PC-3 (cell line): ENCODE measurements around the gene LRBA. TPM values are rescaled to one million over a fixed set of nuclear protein-coding genes. Genes with fewer than 3 reads are reported as not detected.

Experiments
- ATAC-seq: fragments of 200-7000 bp; cut with Tn5 transposase; 2 replicates; pipeline ENCODE4 v1.9.1; 2020; ENCODE audit warnings: mild to moderate bottlenecking, moderate library complexity
- BruUV-seq: library from RNA; stranded (reverse); fragments of 400-500 nt; replicated peaks from 2 replicates; lab custom pipeline; 2021; lab: Mats Ljungman, UMichigan
- CTCF ChIA-PET: fragments of 300-600 bp; sonication (Branson Sonifier 250); formaldehyde crosslinking; loops from one replicate; lab custom pipeline; 2022; ENCODE audit warnings: antibody characterized with exemption; lab: Charles Lee
- POLR2A ChIA-PET: fragments of 300-600 bp; sonication (Branson Sonifier 250); formaldehyde crosslinking; loops from one replicate; lab custom pipeline; 2022; ENCODE audit warnings: antibody characterized with exemption; ENCODE audit not compliant: unreplicated experiment; lab: Charles Lee
- DNase-seq: peaks from one replicate; pipeline ENCODE4 v3.0.0-alpha.2; 2015
- H2AFZ ChIP-seq: fragments of 300-600 bp; sonication (generic); 2 replicates; pipeline ENCODE4 v1.6.0; 2016; ENCODE audit warnings: antibody characterized with exemption, low read length
- H3F3A ChIP-seq: fragments of 300-600 bp; sonication (generic); one replicate; pipeline ENCODE4 v1.6.0; 2017; ENCODE audit warnings: antibody characterized with exemption, low read length, control low read depth, mild to moderate bottlenecking; ENCODE audit not compliant: unreplicated experiment
- H3K27ac ChIP-seq: fragments of 300-600 bp; sonication (generic); 2 replicates; pipeline ENCODE4 v1.5.1; 2016; ENCODE audit warnings: mild to moderate bottlenecking, low read length
- H3K27me3 ChIP-seq: fragments of 300-600 bp; sonication (generic); 2 replicates; pipeline ENCODE4 v1.6.1; 2016; ENCODE audit warnings: low read length, mixed read lengths
- H3K36me3 ChIP-seq: fragments of 300-600 bp; sonication (generic); 2 replicates; pipeline ENCODE4 v1.6.1; 2016; ENCODE audit warnings: low read depth, mixed run types, low read length, mixed read lengths
- H3K4me1 ChIP-seq: fragments of 300-600 bp; sonication (generic); 2 replicates; pipeline ENCODE4 v1.5.1; 2016; ENCODE audit warnings: low read length; ENCODE audit not compliant: insufficient read depth
- H3K4me2 ChIP-seq: fragments of 300-600 bp; sonication (generic); 2 replicates; pipeline ENCODE4 v1.6.0; 2016; ENCODE audit warnings: low read length
- H3K4me3 ChIP-seq: fragments of 300-600 bp; sonication (generic); 2 replicates; pipeline ENCODE4 v1.5.1; 2016; ENCODE audit warnings: mild to moderate bottlenecking, low read length, mixed read lengths
- H3K79me2 ChIP-seq: fragments of 300-600 bp; sonication (generic); 2 replicates; pipeline ENCODE4 v1.6.1; 2017; ENCODE audit warnings: low read length, mixed read lengths
- H3K9ac ChIP-seq: fragments of 300-600 bp; sonication (generic); 2 replicates; pipeline ENCODE4 v1.6.0; 2016; ENCODE audit warnings: mild to moderate bottlenecking, low read length
- H3K9me2 ChIP-seq: fragments of 300-600 bp; sonication (generic); replicated peaks from 2 replicates; pipeline ENCODE4 v1.6.1; 2016; ENCODE audit warnings: mixed run types, low read length, mixed read lengths
- H3K9me3 ChIP-seq: fragments of 300-600 bp; sonication (generic); 2 replicates; pipeline ENCODE4 v1.6.1; 2016; ENCODE audit warnings: low read length, mixed read lengths
- H4K20me1 ChIP-seq: fragments of 300-600 bp; sonication (generic); 2 replicates; pipeline ENCODE4 v1.6.1; 2016; ENCODE audit warnings: low read length, mixed read lengths
- CTCF ChIP-seq: fragments of 300-600 bp; sonication (generic); conservative IDR thresholded peaks from 2 replicates; pipeline ENCODE4 v1.5.1; 2017; ENCODE audit warnings: antibody characterized with exemption, low read depth, mild to moderate bottlenecking, low read length
- EZH2 ChIP-seq: fragments of 300-600 bp; sonication (generic); IDR thresholded peaks from one replicate; pipeline ENCODE4 v1.6.1; 2017; ENCODE audit warnings: antibody characterized with exemption, mild to moderate bottlenecking, low read length; ENCODE audit not compliant: unreplicated experiment
- EZH2phosphoT487 ChIP-seq: fragments of 300-600 bp; sonication (generic); IDR thresholded peaks from 2 replicates; pipeline ENCODE4 v1.6.1; 2018; ENCODE audit warnings: mild to moderate bottlenecking, antibody characterized with exemption, low read length, borderline replicate concordance
- intact Hi-C: fragments of 100-400 bp; cut with micrococcal nuclease; formaldehyde crosslinking; loops from 2 replicates; pipeline ENCODE4 v1.9.0; 2023
- total RNA-seq: library from RNA; depleted of rRNA; stranded (reverse); fragments of >200 nt; gene quantifications from 2 replicates; pipeline ENCODE4 v1.2.3, GENCODE V29; 2014

Gene LRBA
- total RNA-seq, 1 experiment from 2014 or later, result 40.8 TPM

- Histone ChIP-seq H3K27ac (no peak overlapping the region), H3K9me3 (no peaks in the 10 kb centered on the region), H3K4me1 (no peaks in the 10 kb centered on the region), H4K20me1 (no peaks in the 10 kb centered on the region), H3F3A (no peaks in the 10 kb centered on the region), H3K36me3 (no peaks in the 10 kb centered on the region), H3K4me2 (no peak overlapping the region), H3K9me2 (no peaks in the 10 kb centered on the region), H3K4me3 (no peak overlapping the region), H3K79me2 (no peaks in the 10 kb centered on the region), H3K9ac (no peak overlapping the region), H2AFZ (no peak overlapping the region), H3K27me3 (no peaks in the 10 kb centered on the region)
- TF ChIP-seq EZH2phosphoT487 (no peak), CTCF (no peak), EZH2 (no peak)
- intact Hi-C loops, result no loop called here
- no peak for DNase-seq
- ATAC-seq, result no peak
- BruUV-seq, result no TSS peak
- POLR2A ChIA-PET, result no interaction called here
- CTCF ChIA-PET, result no interaction called here
These were observed 368.1 kb downstream of the LRBA start for GRCh38 chr4:150647008-150647407.

- H3K4me2 ChIP-seq, result no peak overlapping the region
- no peak overlapping the region for H3K4me3 ChIP-seq
- TF ChIP-seq EZH2phosphoT487, result no peak
- no peak for TF ChIP-seq CTCF
- no peak for TF ChIP-seq EZH2
- H3F3A ChIP-seq, result no peaks in the 10 kb centered on the region
- DNase-seq (no peak), ATAC-seq (no peak)
- H4K20me1 ChIP-seq, result no peaks in the 10 kb centered on the region
- intact Hi-C loops, result no loop called here
- H3K9ac ChIP-seq, result no peak overlapping the region
- BruUV-seq, result no TSS peak
- no peak overlapping the region for H2AFZ ChIP-seq
- no peaks in the 10 kb centered on the region for H3K27me3 ChIP-seq
- no peak overlapping the region for H3K27ac ChIP-seq
- no peaks in the 10 kb centered on the region for H3K4me1 ChIP-seq
- H3K79me2 ChIP-seq, result no peaks in the 10 kb centered on the region
- POLR2A ChIA-PET, result no interaction called here
- no peaks in the 10 kb centered on the region for H3K9me2 ChIP-seq
- no peaks in the 10 kb centered on the region for H3K9me3 ChIP-seq
- CTCF ChIA-PET, result no interaction called here
- no peaks in the 10 kb centered on the region for H3K36me3 ChIP-seq
These were observed 373.5 kb downstream of the LRBA start for GRCh38 chr4:150641612-150642011.

- ATAC-seq, result no peak
- CTCF ChIA-PET, result no interaction called here
- DNase-seq, result no peak
- no peaks in the 10 kb centered on the region for H4K20me1 ChIP-seq
- H3K4me3 ChIP-seq, result no peak overlapping the region
- no peaks in the 10 kb centered on the region for H3K36me3 ChIP-seq
- intact Hi-C loops, result no loop called here
- H3K9me3 ChIP-seq, result no peaks in the 10 kb centered on the region
- H3K4me2 ChIP-seq, result no peak overlapping the region
- H2AFZ ChIP-seq, result no peak overlapping the region
- H3K27me3 ChIP-seq, result no peaks in the 10 kb centered on the region
- H3K9ac ChIP-seq, result no peak overlapping the region
- BruUV-seq, result no TSS peak
- H3K79me2 ChIP-seq, result no peaks in the 10 kb centered on the region
- no peak overlapping the region for H3K27ac ChIP-seq
- POLR2A ChIA-PET, result no interaction called here
- H3K9me2 ChIP-seq, result no peaks in the 10 kb centered on the region
- no peaks in the 10 kb centered on the region for H3F3A ChIP-seq
- TF ChIP-seq EZH2 (no peak), CTCF (no peak), EZH2phosphoT487 (no peak)
- H3K4me1 ChIP-seq, result no peaks in the 10 kb centered on the region
These were observed 382.4 kb downstream of the LRBA start for GRCh38 chr4:150632639-150633038.
